Neutrophil (primary cell): ENCODE results near the gene ORAI3.
A peak's percentile ranks its signal among the peaks of the same experiment; 100 is the strongest.

Experiments
- H3K27ac ChIP-seq: fragments of 200-600 bp; sonication (generic); 2 replicates; pipeline ENCODE4 v1.5.1; 2016; ENCODE audit warnings: mild to moderate bottlenecking, moderate library complexity
- H3K27me3 ChIP-seq: fragments of 200-600 bp; sonication (generic); 2 replicates; pipeline ENCODE4 v1.6.0; 2016; ENCODE audit warnings: mild to moderate bottlenecking
- H3K36me3 ChIP-seq: fragments of 200-600 bp; sonication (generic); 2 replicates; pipeline ENCODE4 v1.5.1; 2017
- H3K4me1 ChIP-seq, 2 experiments: fragments of 200-600 bp in 1 of 2; sonication (generic) in 1 of 2; 1 replicate in 1 of 2; 2 replicates in 1 of 2; pipeline versions ENCODE4 v1.5.1 to v1.6.1; 2013 to 2016; ENCODE audit warnings: low read depth in 1 of 2, low read length in 1 of 2, mild to moderate bottlenecking in 1 of 2, moderate library complexity in 1 of 2; ENCODE audit not compliant: control insufficient read depth in 1 of 2, insufficient read depth in 1 of 2
- H3K4me3 ChIP-seq, 2 experiments: fragments of 200-600 bp in 1 of 2; sonication (generic) in 1 of 2; 1 replicate in 1 of 2; 2 replicates in 1 of 2; pipeline ENCODE4 v1.5.1; 2013 to 2016; ENCODE audit warnings: low read depth in 1 of 2, low read length in 1 of 2, mild to moderate bottlenecking in 1 of 2, moderate library complexity in 1 of 2
- H3K9me3 ChIP-seq: fragments of 200-600 bp; sonication (generic); 2 replicates; pipeline ENCODE4 v1.5.1; 2016
- TF ChIP-seq, protein P1 (sequence below): fragments of 200-600 bp; sonication (generic); IDR thresholded peaks from 2 replicates; pipeline ENCODE4 v1.5.1; 2016; ENCODE audit warnings: antibody characterized with exemption

Gene ORAI3

DNA sequence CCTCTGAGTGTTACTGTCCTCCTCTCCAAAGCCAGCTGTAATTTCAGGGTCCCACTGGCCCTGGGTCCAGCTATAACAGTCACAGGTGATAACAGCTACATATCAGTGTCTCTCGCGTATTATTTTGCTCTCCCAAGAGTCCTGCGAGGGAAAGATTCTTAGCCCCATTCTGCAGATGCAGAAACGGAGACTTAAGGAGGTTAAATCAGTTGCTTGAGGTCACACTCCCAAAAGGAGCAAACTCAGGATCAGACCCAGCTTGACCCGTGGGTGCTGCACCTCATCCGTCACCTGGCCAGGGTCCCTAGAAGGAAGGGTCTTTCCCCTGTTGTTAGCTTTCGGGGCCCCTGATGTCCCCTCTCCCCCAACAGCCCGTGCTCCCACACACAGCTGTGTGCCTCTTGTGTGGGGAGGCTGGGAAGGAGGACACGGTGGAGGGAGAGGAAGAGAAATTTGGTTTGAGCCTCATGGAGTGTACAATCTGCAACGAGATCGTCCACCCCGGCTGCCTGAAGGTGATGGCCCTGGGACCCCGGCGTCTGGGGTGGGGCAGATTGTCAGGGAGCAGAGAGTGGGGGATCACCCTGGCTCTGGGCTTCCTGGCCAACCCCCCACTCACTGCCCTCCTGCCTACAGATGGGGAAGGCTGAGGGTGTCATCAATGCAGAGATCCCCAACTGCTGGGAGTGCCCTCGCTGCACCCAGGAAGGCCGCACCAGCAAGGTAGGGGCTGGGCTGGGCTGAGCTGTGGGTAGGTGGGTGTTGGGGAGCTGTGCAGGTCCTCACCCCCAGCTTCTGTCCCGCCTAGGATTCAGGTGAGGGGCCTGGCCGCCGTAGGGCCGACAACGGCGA, 21.7 kb upstream of the ORAI3 start:
- Histone ChIP-seq H3K4me1 (peaks cover 2 to 8% of the 10 kb centered on the region in 2 experiments), H3K27me3 (no peaks in the 10 kb centered on the region), H3K4me3 (no peak overlapping the region), H3K27ac (peak overlapping the region; percentile 27), H3K9me3 (no peaks in the 10 kb centered on the region), H3K36me3 (peaks cover 27% of the 10 kb centered on the region)
- TF ChIP-seq, protein P1, sequence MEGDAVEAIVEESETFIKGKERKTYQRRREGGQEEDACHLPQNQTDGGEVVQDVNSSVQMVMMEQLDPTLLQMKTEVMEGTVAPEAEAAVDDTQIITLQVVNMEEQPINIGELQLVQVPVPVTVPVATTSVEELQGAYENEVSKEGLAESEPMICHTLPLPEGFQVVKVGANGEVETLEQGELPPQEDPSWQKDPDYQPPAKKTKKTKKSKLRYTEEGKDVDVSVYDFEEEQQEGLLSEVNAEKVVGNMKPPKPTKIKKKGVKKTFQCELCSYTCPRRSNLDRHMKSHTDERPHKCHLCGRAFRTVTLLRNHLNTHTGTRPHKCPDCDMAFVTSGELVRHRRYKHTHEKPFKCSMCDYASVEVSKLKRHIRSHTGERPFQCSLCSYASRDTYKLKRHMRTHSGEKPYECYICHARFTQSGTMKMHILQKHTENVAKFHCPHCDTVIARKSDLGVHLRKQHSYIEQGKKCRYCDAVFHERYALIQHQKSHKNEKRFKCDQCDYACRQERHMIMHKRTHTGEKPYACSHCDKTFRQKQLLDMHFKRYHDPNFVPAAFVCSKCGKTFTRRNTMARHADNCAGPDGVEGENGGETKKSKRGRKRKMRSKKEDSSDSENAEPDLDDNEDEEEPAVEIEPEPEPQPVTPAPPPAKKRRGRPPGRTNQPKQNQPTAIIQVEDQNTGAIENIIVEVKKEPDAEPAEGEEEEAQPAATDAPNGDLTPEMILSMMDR, result no peak

DNA sequence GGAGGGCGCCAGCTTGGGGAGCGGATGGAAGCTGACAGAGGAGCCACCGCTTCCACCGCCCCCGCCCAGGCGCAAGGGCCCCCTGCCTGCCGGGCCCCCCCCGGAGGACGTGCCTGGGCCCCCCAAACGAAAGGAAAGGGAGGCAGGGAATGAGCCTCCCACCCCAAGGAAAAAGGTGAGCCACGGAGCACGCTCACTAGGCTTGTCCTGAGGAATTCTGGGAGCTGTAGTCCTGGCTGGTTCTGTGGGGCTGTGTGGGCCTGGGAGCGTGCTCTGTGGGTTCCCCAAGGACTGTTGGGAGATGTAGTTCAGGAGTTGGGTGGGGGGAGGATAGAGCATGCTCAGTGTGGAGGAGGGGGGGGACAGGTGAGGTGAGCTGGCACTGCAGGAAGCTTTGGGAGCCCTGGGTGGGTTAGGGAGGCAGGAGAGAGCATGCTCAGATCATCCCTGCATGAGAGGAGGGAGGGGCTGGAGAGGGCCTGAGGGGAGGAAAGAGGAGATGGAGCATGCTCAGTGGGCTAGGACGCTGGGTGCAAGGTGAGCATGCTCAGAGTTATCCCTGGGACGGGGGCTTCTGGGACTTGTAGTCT, 21.0 kb upstream of the ORAI3 start:
- Histone ChIP-seq H3K36me3 (peaks cover 31% of the 10 kb centered on the region), H3K9me3 (no peaks in the 10 kb centered on the region), H3K27me3 (no peaks in the 10 kb centered on the region), H3K4me1 (peaks cover 0 to 7% of the 10 kb centered on the region in 2 experiments), H3K27ac (no peak overlapping the region), H3K4me3 (no peak overlapping the region)
- TF ChIP-seq, protein P1, result no peak

DNA sequence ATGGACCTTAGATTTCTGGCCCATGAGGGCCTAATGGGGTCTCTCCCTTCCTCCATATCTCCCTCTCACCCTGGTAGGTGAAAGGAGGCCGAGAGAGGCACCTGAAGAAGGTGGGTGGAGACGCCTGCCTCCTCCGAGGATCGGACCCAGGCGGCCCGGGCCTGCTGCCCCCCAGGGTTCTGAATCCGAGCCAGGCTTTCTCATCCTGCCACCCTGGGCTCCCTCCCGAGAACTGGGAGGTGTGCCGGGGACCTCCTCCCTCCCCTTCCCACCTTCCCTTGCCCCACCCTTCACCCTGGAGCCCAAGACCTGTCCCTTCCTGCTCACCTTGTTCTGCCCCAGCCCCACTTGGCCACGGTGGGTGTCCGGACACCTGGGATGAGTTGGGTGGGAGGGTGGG, 20.5 kb upstream of the ORAI3 start:
- Histone ChIP-seq H3K4me3 (no peak overlapping the region), H3K27me3 (no peaks in the 10 kb centered on the region), H3K27ac (no peak overlapping the region), H3K36me3 (peaks cover 31% of the 10 kb centered on the region), H3K4me1 (peaks cover 0 to 7% of the 10 kb centered on the region in 2 experiments), H3K9me3 (no peaks in the 10 kb centered on the region)
- TF ChIP-seq, protein P1, result no peak

DNA sequence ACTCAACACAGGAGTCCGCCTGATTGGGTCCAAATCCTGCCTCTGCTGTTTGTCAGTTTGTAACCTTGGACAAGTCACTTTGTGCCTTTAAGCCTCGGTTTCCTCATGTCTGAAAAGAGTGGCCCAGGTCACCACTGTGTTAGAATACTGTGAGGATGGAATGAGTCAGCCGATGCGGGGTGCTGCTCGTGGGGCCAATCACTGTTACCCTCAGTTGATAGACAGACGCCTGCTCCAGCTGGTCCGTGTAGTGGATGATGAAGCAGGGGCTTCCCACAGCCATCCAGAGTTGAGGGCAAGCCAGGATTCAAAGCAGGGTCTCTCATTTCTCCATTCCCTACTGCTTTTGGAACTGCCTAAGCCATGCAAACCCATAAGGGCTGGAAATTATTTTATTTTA, 19.7 kb upstream of the ORAI3 start:
- no peaks in the 10 kb centered on the region for H3K4me1 ChIP-seq
- H3K27ac ChIP-seq, result no peak overlapping the region
- H3K27me3 ChIP-seq, result no peaks in the 10 kb centered on the region
- H3K4me3 ChIP-seq, result no peak overlapping the region
- peaks cover 31% of the 10 kb centered on the region for H3K36me3 ChIP-seq
- no peaks in the 10 kb centered on the region for H3K9me3 ChIP-seq
- TF ChIP-seq, protein P1, result no peak

DNA sequence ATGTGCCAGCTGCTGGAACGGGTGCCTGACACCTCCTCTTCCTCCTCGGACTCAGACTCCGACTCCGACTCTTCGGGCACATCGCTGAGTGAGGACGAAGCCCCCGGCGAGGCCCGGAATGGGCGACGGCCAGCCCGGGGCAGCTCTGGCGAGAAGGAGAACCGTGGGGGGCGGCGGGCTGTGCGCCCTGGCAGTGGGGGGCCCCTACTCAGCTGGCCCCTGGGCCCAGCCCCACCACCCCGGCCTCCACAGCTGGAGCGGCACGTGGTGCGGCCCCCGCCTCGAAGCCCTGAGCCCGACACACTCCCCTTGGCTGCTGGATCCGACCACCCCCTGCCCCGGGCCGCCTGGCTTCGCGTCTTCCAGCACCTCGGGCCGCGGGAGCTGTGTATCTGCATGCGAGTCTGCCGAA, 18.7 kb upstream of the ORAI3 start:
- Histone ChIP-seq H3K27me3 (no peaks in the 10 kb centered on the region), H3K36me3 (peaks cover 31% of the 10 kb centered on the region)

More for the DNA sequence above, 18.7 kb upstream of the ORAI3 start:
- Histone ChIP-seq H3K4me1 (no peaks in the 10 kb centered on the region), H3K4me3 (no peak overlapping the region), H3K27ac (no peak overlapping the region), H3K9me3 (no peaks in the 10 kb centered on the region)
- TF ChIP-seq, protein P1, result no peak
